ENCODE results near the gene DNAJA1.
"Not testable (repeated sequence)": the region's sequence is repeated elsewhere in the genome, so short reads cannot be mapped to it uniquely, and the experiment has no call there.

DNAJA1 gene

GRCh38 chr9:32992595-32993238 is 32.4 kb upstream of the DNAJA1 start:
- peak overlapping the region in 2 of 3 experiments; percentile 1 to 10 for H3K27ac Mint-ChIP-seq
- H3K4me3 Mint-ChIP-seq, result no peak overlapping the region
- no peaks in the 10 kb centered on the region for H3K9me3 Mint-ChIP-seq
- H3K36me3 Mint-ChIP-seq (ENCODE audit: low read depth), result peaks cover 35% of the 10 kb centered on the region
- no peak for TF ChIP-seq CTCF (IDR thresholded peaks at IDR 0.05; ENCODE audit: unreplicated experiment in 3 of 3)
- H3K4me1 Mint-ChIP-seq, result peaks cover 16% of the 10 kb centered on the region
- no peaks in the 10 kb centered on the region for H3K27me3 Mint-ChIP-seq (ENCODE audit: low read depth)

- H3K9me3 Mint-ChIP-seq; H3K27me3 Mint-ChIP-seq (ENCODE audit: low read depth): not testable (repeated sequence)
- Mint-ChIP-seq H3K36me3 (ENCODE audit: low read depth) (peaks cover 16% of the 10 kb centered on the region), H3K27ac (peak overlapping the region; percentile 87 to 95 (median 91)), H3K4me1 (peaks cover 20% of the 10 kb centered on the region), H3K4me3 (peak overlapping the region; percentile 95 to 99 (median 98))
Observed at GRCh38 chr9:33000682-33001055, 24.4 kb upstream of the DNAJA1 start.

- not testable (repeated sequence) for H3K36me3 Mint-ChIP-seq (ENCODE audit: low read depth); H3K27ac Mint-ChIP-seq; H3K27me3 Mint-ChIP-seq (ENCODE audit: low read depth)
Observed at GRCh38 chr9:33005335-33005734, 19.7 kb upstream of the DNAJA1 start.

GRCh38 chr9:33007755-33008154 is 17.3 kb upstream of the DNAJA1 start:
- no peaks in the 10 kb centered on the region for H3K27me3 Mint-ChIP-seq (ENCODE audit: low read depth)
- H3K36me3 Mint-ChIP-seq (ENCODE audit: low read depth), result peaks cover 3% of the 10 kb centered on the region

More at GRCh38 chr9:33005335-33005734, 19.7 kb upstream of the DNAJA1 start:
- peaks cover 13% of the 10 kb centered on the region for H3K4me1 Mint-ChIP-seq
- H3K9me3 Mint-ChIP-seq, H3K4me3 Mint-ChIP-seq: not testable (repeated sequence)

GRCh38 chr9:33011831-33012230 is 13.2 kb upstream of the DNAJA1 start:
- Mint-ChIP-seq H3K4me1 (peaks cover 9% of the 10 kb centered on the region), H3K27me3 (ENCODE audit: low read depth) (no peaks in the 10 kb centered on the region), H3K4me3 (no peak overlapping the region), H3K27ac (peak overlapping the region; percentile 1 to 12 (median 4)), H3K36me3 (ENCODE audit: low read depth) (peaks cover 3% of the 10 kb centered on the region), H3K9me3 (no peaks in the 10 kb centered on the region)
- no peak for TF ChIP-seq CTCF (IDR thresholded peaks at IDR 0.05; ENCODE audit: unreplicated experiment in 3 of 3)

More at GRCh38 chr9:33007755-33008154, 17.3 kb upstream of the DNAJA1 start:
- H3K9me3 Mint-ChIP-seq, result no peaks in the 10 kb centered on the region
- no peak overlapping the region for H3K4me3 Mint-ChIP-seq
- H3K27ac Mint-ChIP-seq, result no peak overlapping the region
- TF ChIP-seq CTCF (IDR thresholded peaks at IDR 0.05; ENCODE audit: unreplicated experiment in 3 of 3), result no peak
- H3K4me1 Mint-ChIP-seq, result peaks cover 9% of the 10 kb centered on the region

- no peaks in the 10 kb centered on the region for H3K27me3 Mint-ChIP-seq (ENCODE audit: low read depth)
- TF ChIP-seq CTCF (IDR thresholded peaks at IDR 0.05; ENCODE audit: unreplicated experiment in 3 of 3), result no peak
- H3K4me3 Mint-ChIP-seq, result no peak overlapping the region
- H3K36me3 Mint-ChIP-seq (ENCODE audit: low read depth), result peaks cover 3% of the 10 kb centered on the region
- peak overlapping the region in 2 of 3 experiments; percentile 18 to 28 for H3K27ac Mint-ChIP-seq
- peaks cover 9% of the 10 kb centered on the region for H3K4me1 Mint-ChIP-seq
- no peaks in the 10 kb centered on the region for H3K9me3 Mint-ChIP-seq
Observed at GRCh38 chr9:33012328-33013069, 12.6 kb upstream of the DNAJA1 start.
